GM19455 (cell line): ENCODE results near the gene AP5Z1.

Source experiments
- ATAC-seq: cut with Tn5 transposase; IDR thresholded peaks from one replicate; pipeline ENCODE4 v1.9.1; 2021; ENCODE audit not compliant: unreplicated experiment

AP5Z1 gene

GRCh38 chr7:4837803-4838625 lies 62.6 kb downstream of the AP5Z1 start:
- no peak for ATAC-seq

- ATAC-seq, result no peak
Observed at GRCh38 chr7:4838626-4839334, 63.4 kb downstream of the AP5Z1 start.

GRCh38 chr7:4840079-4840501 lies 64.7 kb downstream of the AP5Z1 start:
- no peak for ATAC-seq
